Hepatocyte (in vitro differentiated cells): ENCODE data around the gene CCNK.

Experiments used
- CTCF ChIP-seq: fragments of 200-600 bp; sonication (generic); IDR thresholded peaks from 2 replicates; pipeline ENCODE4 v1.5.1; 2016; ENCODE audit warnings: antibody characterized with exemption, mild to moderate bottlenecking; ENCODE audit not compliant: poor library complexity
- EZH2 ChIP-seq: fragments of 200-600 bp; sonication (generic); IDR thresholded peaks from 2 replicates; pipeline ENCODE4 v1.6.1; 2016; ENCODE audit warnings: antibody characterized with exemption, mild to moderate bottlenecking, borderline replicate concordance

- TF ChIP-seq EZH2: no peak
- TF ChIP-seq CTCF: no peak
These were observed 8.3 kb upstream of the CCNK start for GRCh38 chr14:99472937-99473336.
